MM.1S (cell line): ENCODE measurements around the gene KAT5.
A peak's percentile ranks its signal among the peaks of the same experiment; 100 is the strongest.

Experiments
- DNase-seq: peaks from one replicate; pipeline ENCODE4 v3.0.0-alpha.2; 2015
- H2AFZ ChIP-seq: fragments of 300-600 bp; sonication (generic); 2 replicates; pipeline ENCODE4 v1.6.0; 2016; ENCODE audit warnings: antibody characterized with exemption, low read length
- H3F3A ChIP-seq: fragments of 300-600 bp; sonication (generic); 2 replicates; pipeline ENCODE4 v1.6.1; 2016; ENCODE audit warnings: mild to moderate bottlenecking, antibody characterized with exemption, low read length, moderate library complexity, mixed read lengths; ENCODE audit not compliant: insufficient read depth
- H3K27ac ChIP-seq: fragments of 300-600 bp; sonication (generic); 2 replicates; pipeline ENCODE4 v1.5.1; 2016; ENCODE audit warnings: mild to moderate bottlenecking, low read length
- H3K27me3 ChIP-seq: fragments of 300-600 bp; sonication (generic); replicated peaks from 2 replicates; pipeline ENCODE4 v1.6.0; 2016; ENCODE audit warnings: low read length; ENCODE audit not compliant: insufficient read depth
- H3K36me3 ChIP-seq: fragments of 300-600 bp; sonication (generic); replicated peaks from 2 replicates; pipeline ENCODE4 v1.6.1; 2016; ENCODE audit warnings: mild to moderate bottlenecking, low read length, mixed read lengths; ENCODE audit not compliant: insufficient read depth
- H3K4me1 ChIP-seq: fragments of 300-600 bp; sonication (generic); 2 replicates; pipeline ENCODE4 v1.6.1; 2016; ENCODE audit warnings: low read length, mixed read lengths
- H3K4me2 ChIP-seq: fragments of 300-600 bp; sonication (generic); 2 replicates; pipeline ENCODE4 v1.6.0; 2016; ENCODE audit warnings: low read depth, low read length
- H3K4me3 ChIP-seq: fragments of 300-600 bp; sonication (generic); 2 replicates; pipeline ENCODE4 v1.5.1; 2016; ENCODE audit warnings: low read length, mixed read lengths
- H3K79me2 ChIP-seq: fragments of 300-600 bp; sonication (generic); 2 replicates; pipeline ENCODE4 v1.6.1; 2016; ENCODE audit warnings: mixed run types, low read length, mixed read lengths
- H3K9ac ChIP-seq: fragments of 300-600 bp; sonication (generic); 2 replicates; pipeline ENCODE4 v1.6.1; 2016; ENCODE audit warnings: low read length, mixed read lengths
- H3K9me2 ChIP-seq: fragments of 300-600 bp; sonication (generic); replicated peaks from 2 replicates; pipeline ENCODE4 v1.6.1; 2016; ENCODE audit warnings: mild to moderate bottlenecking, low read length, mixed read lengths; ENCODE audit not compliant: insufficient read depth
- H3K9me3 ChIP-seq: fragments of 300-600 bp; sonication (generic); replicated peaks from 2 replicates; pipeline ENCODE4 v1.6.1; 2016; ENCODE audit warnings: mild to moderate bottlenecking, low read length, mixed read lengths; ENCODE audit not compliant: insufficient read depth
- H4K20me1 ChIP-seq: fragments of 300-600 bp; sonication (generic); 2 replicates; pipeline ENCODE4 v1.6.1; 2016; ENCODE audit warnings: mild to moderate bottlenecking, low read length, moderate library complexity, mixed read lengths; ENCODE audit not compliant: insufficient read depth
- CTCF ChIP-seq: fragments of 300-600 bp; sonication (generic); IDR thresholded peaks from 2 replicates; pipeline ENCODE4 v1.5.1; 2016; ENCODE audit warnings: antibody characterized with exemption, low read length, mixed read lengths
- EZH2 ChIP-seq: fragments of 300-600 bp; sonication (generic); optimal IDR thresholded peaks from 2 replicates; pipeline ENCODE3; 2017; ENCODE audit warnings: low read depth, mild to moderate bottlenecking, antibody characterized with exemption, low read length, mixed read lengths
- EZH2phosphoT487 ChIP-seq: fragments of 300-600 bp; sonication (generic); IDR thresholded peaks from 2 replicates; pipeline ENCODE4 v1.6.1; 2018; ENCODE audit warnings: antibody characterized with exemption, low read length

The KAT5 gene

GRCh38 chr11:65718964-65719492 is 7.0 kb downstream of the KAT5 start:
- H3K36me3 ChIP-seq: peaks cover 20% of the 10 kb centered on the region; the same call in 1 of the 2 replicates
- no peaks in the 10 kb centered on the region for H3K9me3 ChIP-seq
- no peak overlapping the region for H2AFZ ChIP-seq
- DNase-seq: no peak
- 0 out of 2 replicates have a peak, but pooled peaks cover 8% of the 10 kb centered on the region for H4K20me1 ChIP-seq
- peak overlapping the region; percentile 72 for H3K4me2 ChIP-seq
- TF ChIP-seq CTCF: no peak
- TF ChIP-seq EZH2phosphoT487: no peak
- TF ChIP-seq EZH2: no peak
- H3K79me2 ChIP-seq: peaks cover 56% of the 10 kb centered on the region
- peak overlapping the region; percentile 98 for H3K4me3 ChIP-seq
- H3K4me1 ChIP-seq: peaks cover 9% of the 10 kb centered on the region
- peaks cover 9% of the 10 kb centered on the region for H3F3A ChIP-seq
- H3K27ac ChIP-seq: no peak overlapping the region
- H3K9me2 ChIP-seq: no peaks in the 10 kb centered on the region
- H3K9ac ChIP-seq: peak overlapping the region; percentile 81; the same call in 1 of the 2 replicates
- no peaks in the 10 kb centered on the region for H3K27me3 ChIP-seq

- 0 out of 2 replicates have a peak, but pooled peaks cover 8% of the 10 kb centered on the region for H4K20me1 ChIP-seq
- H2AFZ ChIP-seq: peak overlapping the region; percentile 72
- peak overlapping the region; percentile 81 for H3K9ac ChIP-seq
- H3K4me1 ChIP-seq: peaks cover 9% of the 10 kb centered on the region
- H3K9me3 ChIP-seq: no peaks in the 10 kb centered on the region
- peak overlapping the region; percentile 72 for H3K4me2 ChIP-seq
- peak overlapping the region; percentile 98 for H3K4me3 ChIP-seq
- peaks cover 12% of the 10 kb centered on the region; the same call in 1 of the 2 replicates for H3K36me3 ChIP-seq
- peaks cover 9% of the 10 kb centered on the region for H3F3A ChIP-seq
- DNase-seq: peak; percentile 42
- peaks cover 48% of the 10 kb centered on the region for H3K79me2 ChIP-seq
- no peaks in the 10 kb centered on the region for H3K9me2 ChIP-seq
- no peaks in the 10 kb centered on the region for H3K27me3 ChIP-seq
- no peak for TF ChIP-seq EZH2
- no peak for TF ChIP-seq CTCF
- TF ChIP-seq EZH2phosphoT487: no peak
- peak overlapping the region; percentile 70; the same call in 1 of the 2 replicates for H3K27ac ChIP-seq
Measured at GRCh38 chr11:65719871-65720210, 7.8 kb downstream of the KAT5 start.

- Histone ChIP-seq H3K4me3 (peak within 1 kb of the TSS; percentile 98), H3K9ac (peak within 1 kb of the TSS; percentile 81), H3K9me2 (no peaks in the 10 kb centered on the region), H2AFZ (peak within 1 kb of the TSS; percentile 72), H3K27me3 (no peaks in the 10 kb centered on the region), H3K4me1 (peaks cover 9% of the 10 kb centered on the region), H3K79me2 (peaks cover 43% of the 10 kb centered on the region), H4K20me1 (0 out of 2 replicates have a peak, but pooled peaks cover 8% of the 10 kb centered on the region), H3F3A (peaks cover 9% of the 10 kb centered on the region), H3K36me3 (peaks cover 9% of the 10 kb centered on the region; the same call in 1 of the 2 replicates), H3K4me2 (peak within 1 kb of the TSS; percentile 72), H3K27ac (peak within 1 kb of the TSS; percentile 70), H3K9me3 (no peaks in the 10 kb centered on the region)
- no peak for TF ChIP-seq CTCF
- no peak for TF ChIP-seq EZH2
- TF ChIP-seq EZH2phosphoT487: no peak
- DNase-seq: peak; percentile 92
Measured at GRCh38 chr11:65720211-65720934, 8.3 kb downstream of the KAT5 start, which contains the start of gene RNASEH2C. Gene RNASEH2C, minus strand, starts transcription at chr11:65720798. Its CDS starts 40 bp downstream, at chr11:65720758.
